ENCODE results near the gene HRAS.

The HRAS gene

GRCh38 chr11:539971-540481, 4.7 kb upstream of the HRAS start:
- Histone ChIP-seq H3K4me1 (ENCODE audit: control insufficient read depth, low read length) (peaks cover 31% of the 10 kb centered on the region), H3F3A (ENCODE audit: control insufficient read depth, insufficient read depth) (peaks cover 10% of the 10 kb centered on the region), H3K4me3 (ENCODE audit: low read length) (no peak overlapping the region), H3K4me2 (ENCODE audit: low read length) (no peak overlapping the region), H3K9me3 (ENCODE audit: control insufficient read depth, insufficient read depth, low read length) (no peaks in the 10 kb centered on the region), H3K9me2 (replicated peaks; ENCODE audit: control insufficient read depth, low read length) (no peaks in the 10 kb centered on the region), H3K79me2 (ENCODE audit: control insufficient read depth, low read length) (peaks cover 3% of the 10 kb centered on the region; the same call in 1 of the 2 replicates), H3K27me3 (ENCODE audit: control insufficient read depth, low read length) (no peaks in the 10 kb centered on the region), H3K36me3 (ENCODE audit: control insufficient read depth, low read length) (no peaks in the 10 kb centered on the region), H3K27ac (ENCODE audit: low read depth, low read length) (no peak overlapping the region), H4K20me1 (ENCODE audit: control insufficient read depth, insufficient read depth, low read depth, low read length) (no peaks in the 10 kb centered on the region)
- TF ChIP-seq CTCF (IDR thresholded peaks at IDR 0.05; ENCODE audit: low read depth, low read length, poor library complexity, severe bottlenecking) (no peak), EZH2phosphoT487 (IDR thresholded peaks at IDR 0.05; ENCODE audit: borderline replicate concordance, low read length) (no peak)

- Histone ChIP-seq H3K9me2 (replicated peaks; ENCODE audit: control insufficient read depth, low read length) (no peaks in the 10 kb centered on the region), H3F3A (ENCODE audit: control insufficient read depth, insufficient read depth) (peaks cover 10% of the 10 kb centered on the region), H3K36me3 (ENCODE audit: control insufficient read depth, low read length) (peaks cover 7% of the 10 kb centered on the region), H3K4me2 (ENCODE audit: low read length) (peak overlapping the region; percentile 71), H3K27ac (ENCODE audit: low read depth, low read length) (no peak overlapping the region), H3K27me3 (ENCODE audit: control insufficient read depth, low read length) (no peaks in the 10 kb centered on the region), H3K4me1 (ENCODE audit: control insufficient read depth, low read length) (peaks cover 42% of the 10 kb centered on the region), H3K4me3 (ENCODE audit: low read length) (peak overlapping the region; percentile 83; the same call in 1 of the 2 replicates), H4K20me1 (ENCODE audit: control insufficient read depth, insufficient read depth, low read depth, low read length) (no peaks in the 10 kb centered on the region), H3K79me2 (ENCODE audit: control insufficient read depth, low read length) (peaks cover 18% of the 10 kb centered on the region), H3K9me3 (ENCODE audit: control insufficient read depth, insufficient read depth, low read length) (no peaks in the 10 kb centered on the region)
- TF ChIP-seq EZH2phosphoT487 (IDR thresholded peaks at IDR 0.05; ENCODE audit: borderline replicate concordance, low read length): no peak
- no peak for TF ChIP-seq CTCF (IDR thresholded peaks at IDR 0.05; ENCODE audit: low read depth, low read length, poor library complexity, severe bottlenecking)
Measured at GRCh38 chr11:538431-539051, 3.2 kb upstream of the HRAS start.

- peaks cover 20% of the 10 kb centered on the region for H3K79me2 ChIP-seq (ENCODE audit: control insufficient read depth, low read length)
- no peaks in the 10 kb centered on the region for H3K27me3 ChIP-seq (ENCODE audit: control insufficient read depth, low read length)
- peaks cover 10% of the 10 kb centered on the region for H3F3A ChIP-seq (ENCODE audit: control insufficient read depth, insufficient read depth)
- no peaks in the 10 kb centered on the region for H3K9me3 ChIP-seq (ENCODE audit: control insufficient read depth, insufficient read depth, low read length)
- H3K4me3 ChIP-seq (ENCODE audit: low read length): peak overlapping the region; percentile 83
- H4K20me1 ChIP-seq (ENCODE audit: control insufficient read depth, insufficient read depth, low read depth, low read length): no peaks in the 10 kb centered on the region
- TF ChIP-seq CTCF (IDR thresholded peaks at IDR 0.05; ENCODE audit: low read depth, low read length, poor library complexity, severe bottlenecking) (no peak), EZH2phosphoT487 (IDR thresholded peaks at IDR 0.05; ENCODE audit: borderline replicate concordance, low read length) (no peak)
- H3K4me2 ChIP-seq (ENCODE audit: low read length): peak overlapping the region; percentile 71
- H3K4me1 ChIP-seq (ENCODE audit: control insufficient read depth, low read length): peaks cover 42% of the 10 kb centered on the region
- H3K36me3 ChIP-seq (ENCODE audit: control insufficient read depth, low read length): peaks cover 14% of the 10 kb centered on the region
- no peaks in the 10 kb centered on the region for H3K9me2 ChIP-seq (replicated peaks; ENCODE audit: control insufficient read depth, low read length)
- peak overlapping the region; percentile 97; the same call in 1 of the 2 replicates for H3K27ac ChIP-seq (ENCODE audit: low read depth, low read length)
Measured at GRCh38 chr11:537622-538430, 2.5 kb upstream of the HRAS start.

Measured in DOHH2 (cell line).